HepG2 (cell line): ENCODE measurements around the gene CBFA2T2. TPM values are rescaled to one million over a fixed set of nuclear protein-coding genes. Genes with fewer than 3 reads are reported as not detected.

ENCODE experiments used
- BCL6 ChIP-seq: IDR thresholded peaks from 2 replicates; pipeline ENCODE4 v1.6.1; 2016; ENCODE audit warnings: missing genetic modification reagents, missing compliant biosample characterization
- CEBPG ChIP-seq: IDR thresholded peaks from 2 replicates; pipeline ENCODE4 v1.6.1; 2016
- EHMT2 ChIP-seq: fragments of 200-600 bp; sonication (generic); IDR thresholded peaks from 2 replicates; pipeline ENCODE4 v1.7.0; 2017; ENCODE audit warnings: antibody characterized with exemption, low read depth, low read length, borderline replicate concordance
- HHEX ChIP-seq: IDR thresholded peaks from 2 replicates; pipeline ENCODE4 v1.6.1; 2016; ENCODE audit warnings: control low read depth
- NBN ChIP-seq: fragments of 450-650 bp; conservative IDR thresholded peaks from 2 replicates; pipeline ENCODE4 v1.6.1; 2017
- NCOA2 ChIP-seq: sonication (generic); formaldehyde crosslinking; IDR thresholded peaks from 2 replicates; pipeline ENCODE4 v1.8.0; 2022; ENCODE audit warnings: inconsistent platforms
- NFIB ChIP-seq: sonication (generic); formaldehyde crosslinking; IDR thresholded peaks from 2 replicates; pipeline ENCODE4 v1.9.0; 2021; ENCODE audit warnings: missing genetic modification reagents, mild to moderate bottlenecking, borderline replicate concordance
- NR2F6 ChIP-seq, 2 experiments: IDR thresholded peaks; 2 replicates each; pipeline ENCODE4 v1.6.1; 2016; ENCODE audit warnings: antibody characterized with exemption in 1 of 2, mild to moderate bottlenecking in 1 of 2
- PRMT3 ChIP-seq: sonication (generic); formaldehyde crosslinking; IDR thresholded peaks from 2 replicates; pipeline ENCODE4 v1.8.1; 2022; ENCODE audit warnings: low read depth, mild to moderate bottlenecking, moderate library complexity, missing genetic modification reagents, borderline replicate concordance
- SCMH1 ChIP-seq: sonication (generic); formaldehyde crosslinking; IDR thresholded peaks from 2 replicates; pipeline ENCODE4 v1.9.0; 2021; ENCODE audit warnings: missing genetic modification reagents, mild to moderate bottlenecking, borderline replicate concordance
- TFAP4 ChIP-seq: sonication (generic); IDR thresholded peaks from 2 replicates; pipeline ENCODE4 v1.6.1; 2016; ENCODE audit warnings: low read depth, borderline replicate concordance
- THAP11 ChIP-seq: IDR thresholded peaks from 2 replicates; pipeline ENCODE4 v1.6.1; 2016; ENCODE audit warnings: missing biosample characterization, missing genetic modification reagents
- ZBTB3 ChIP-seq: sonication (generic); formaldehyde crosslinking; IDR thresholded peaks from 2 replicates; pipeline ENCODE4 v1.4.0; 2020; ENCODE audit warnings: low read depth, mild to moderate bottlenecking, moderate library complexity, missing genetic modification reagents, borderline replicate concordance
- ZFP90 ChIP-seq: sonication (generic); formaldehyde crosslinking; IDR thresholded peaks from 2 replicates; pipeline ENCODE4 v1.8.0; 2022; ENCODE audit warnings: missing genetic modification reagents, mild to moderate bottlenecking, inconsistent platforms, borderline replicate concordance
- ZNF781 ChIP-seq: sonication (generic); formaldehyde crosslinking; IDR thresholded peaks from 2 replicates; pipeline ENCODE4 v1.5.1; 2020; ENCODE audit warnings: borderline replicate concordance, mild to moderate bottlenecking, missing genetic modification reagents; ENCODE audit errors: not compliant biosample characterization
- ZNF839 ChIP-seq: sonication (generic); formaldehyde crosslinking; IDR thresholded peaks from 2 replicates; pipeline ENCODE4 v1.4.0; 2020; ENCODE audit warnings: missing genetic modification reagents, mild to moderate bottlenecking, borderline replicate concordance
- polyA plus RNA-seq, 8 experiments: library from polyadenylated mRNA; depleted of rRNA in 3 of 8; stranded (reverse) in 7 of 8; unstranded in 1 of 8; fragments of >200 nt; fragmentation: Illumina TruSeq in 4 of 8; extraction: Trizol in 4 of 8; gene quantifications; 2 replicates each; pipeline versions ENCODE4 v1.2.1 to v1.2.3, GENCODE V29; 2011 to 2016; ENCODE audit warnings: low read depth in 4 of 8, missing spikeins in 1 of 8, mixed read lengths in 1 of 8; ENCODE audit not compliant: insufficient read depth in 1 of 8
- total RNA-seq, 5 experiments: library from RNA; depleted of rRNA; stranded (reverse); fragments of >200 nt; fragmentation: Illumina TruSeq; extraction: Trizol; gene quantifications; 2 replicates each; pipeline ENCODE4 v1.2.3, GENCODE V29; 2016; ENCODE audit warnings: low read depth in 1 of 5
- TF ChIP-seq, protein P1 (sequence below): sonication (generic); formaldehyde crosslinking; IDR thresholded peaks from 2 replicates; pipeline ENCODE4 v1.5.0; 2020; ENCODE audit warnings: mild to moderate bottlenecking, missing genetic modification reagents, borderline replicate concordance
- TF ChIP-seq, protein P2 (sequence below): IDR thresholded peaks from 2 replicates; pipeline ENCODE4 v1.6.1; 2016
- TF ChIP-seq, protein P3 (sequence below), 2 experiments: sonication (generic) in 1 of 2; formaldehyde crosslinking in 1 of 2; IDR thresholded peaks; 2 replicates each; pipeline versions ENCODE4 v1.4.0 to v1.6.1; 2018 to 2020; ENCODE audit warnings: missing genetic modification reagents in 2 of 2, borderline replicate concordance in 1 of 2, low read depth in 1 of 2, mild to moderate bottlenecking in 1 of 2, missing biosample characterization in 1 of 2
- TF ChIP-seq, protein P4 (sequence below): IDR thresholded peaks from 2 replicates; pipeline ENCODE4 v1.6.1; 2016
- TF ChIP-seq, protein P5 (sequence below): sonication (generic); formaldehyde crosslinking; IDR thresholded peaks from 2 replicates; pipeline ENCODE4 v1.5.1; 2020; ENCODE audit warnings: missing genetic modification reagents, mild to moderate bottlenecking, borderline replicate concordance

The CBFA2T2 gene
- total and polyA plus RNA-seq, 2 of the 13 experiments (the other 11 are each of a cell fraction or from before 2014, with no cell fraction given) = 6.3 to 21.2 TPM

GRCh38 chr20:33555755-33556154, 65.9 kb downstream of the CBFA2T2 start (continued):
- TF ChIP-seq, protein P1, sequence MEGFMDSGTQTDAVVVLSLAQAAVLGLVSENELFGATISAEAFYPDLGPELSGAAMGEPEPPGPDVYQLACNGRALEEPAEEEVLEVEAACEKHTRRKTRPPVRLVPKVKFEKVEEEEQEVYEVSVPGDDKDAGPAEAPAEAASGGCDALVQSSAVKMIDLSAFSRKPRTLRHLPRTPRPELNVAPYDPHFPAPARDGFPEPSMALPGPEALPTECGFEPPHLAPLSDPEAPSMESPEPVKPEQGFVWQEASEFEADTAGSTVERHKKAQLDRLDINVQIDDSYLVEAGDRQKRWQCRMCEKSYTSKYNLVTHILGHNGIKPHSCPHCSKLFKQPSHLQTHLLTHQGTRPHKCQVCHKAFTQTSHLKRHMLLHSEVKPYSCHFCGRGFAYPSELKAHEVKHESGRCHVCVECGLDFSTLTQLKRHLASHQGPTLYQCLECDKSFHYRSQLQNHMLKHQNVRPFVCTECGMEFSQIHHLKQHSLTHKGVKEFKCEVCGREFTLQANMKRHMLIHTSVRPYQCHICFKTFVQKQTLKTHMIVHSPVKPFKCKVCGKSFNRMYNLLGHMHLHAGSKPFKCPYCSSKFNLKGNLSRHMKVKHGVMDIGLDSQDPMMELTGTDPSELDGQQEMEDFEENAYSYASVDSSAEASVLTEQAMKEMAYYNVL = no peak
- peak; percentile 85 for TF ChIP-seq CEBPG (CRISPR knock-in tag)
- no peak for TF ChIP-seq ZFP90 (CRISPR knock-in tag)
- TF ChIP-seq ZBTB3 (CRISPR knock-in tag) = no peak
- peak; percentile 15; the same call in 1 of the 2 replicates for TF ChIP-seq HHEX (CRISPR knock-in tag)
- no peak for TF ChIP-seq ZNF781 (CRISPR knock-in tag)
- no peak for TF ChIP-seq NBN
- no peak for TF ChIP-seq TFAP4
- peak; percentile 57; the same call in 1 of the 2 replicates for TF ChIP-seq BCL6
- TF ChIP-seq, protein P2, sequence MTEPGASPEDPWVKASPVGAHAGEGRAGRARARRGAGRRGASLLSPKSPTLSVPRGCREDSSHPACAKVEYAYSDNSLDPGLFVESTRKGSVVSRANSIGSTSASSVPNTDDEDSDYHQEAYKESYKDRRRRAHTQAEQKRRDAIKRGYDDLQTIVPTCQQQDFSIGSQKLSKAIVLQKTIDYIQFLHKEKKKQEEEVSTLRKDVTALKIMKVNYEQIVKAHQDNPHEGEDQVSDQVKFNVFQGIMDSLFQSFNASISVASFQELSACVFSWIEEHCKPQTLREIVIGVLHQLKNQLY (CRISPR knock-in tag) = no peak
- TF ChIP-seq, protein P3, sequence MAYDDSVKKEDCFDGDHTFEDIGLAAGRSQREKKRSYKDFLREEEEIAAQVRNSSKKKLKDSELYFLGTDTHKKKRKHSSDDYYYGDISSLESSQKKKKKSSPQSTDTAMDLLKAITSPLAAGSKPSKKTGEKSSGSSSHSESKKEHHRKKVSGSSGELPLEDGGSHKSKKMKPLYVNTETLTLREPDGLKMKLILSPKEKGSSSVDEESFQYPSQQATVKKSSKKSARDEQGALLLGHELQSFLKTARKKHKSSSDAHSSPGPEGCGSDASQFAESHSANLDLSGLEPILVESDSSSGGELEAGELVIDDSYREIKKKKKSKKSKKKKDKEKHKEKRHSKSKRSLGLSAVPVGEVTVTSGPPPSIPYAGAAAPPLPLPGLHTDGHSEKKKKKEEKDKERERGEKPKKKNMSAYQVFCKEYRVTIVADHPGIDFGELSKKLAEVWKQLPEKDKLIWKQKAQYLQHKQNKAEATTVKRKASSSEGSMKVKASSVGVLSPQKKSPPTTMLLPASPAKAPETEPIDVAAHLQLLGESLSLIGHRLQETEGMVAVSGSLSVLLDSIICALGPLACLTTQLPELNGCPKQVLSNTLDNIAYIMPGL (CRISPR knock-in tag; IDR thresholded peaks at IDR 0.05; ENCODE audit: borderline replicate concordance in 1 of 2, low read depth in 1 of 2) = no peak
- no peak for TF ChIP-seq NFIB
- no peak for TF ChIP-seq EHMT2
- TF ChIP-seq ZNF839 (CRISPR knock-in tag) = no peak
- TF ChIP-seq, protein P4, sequence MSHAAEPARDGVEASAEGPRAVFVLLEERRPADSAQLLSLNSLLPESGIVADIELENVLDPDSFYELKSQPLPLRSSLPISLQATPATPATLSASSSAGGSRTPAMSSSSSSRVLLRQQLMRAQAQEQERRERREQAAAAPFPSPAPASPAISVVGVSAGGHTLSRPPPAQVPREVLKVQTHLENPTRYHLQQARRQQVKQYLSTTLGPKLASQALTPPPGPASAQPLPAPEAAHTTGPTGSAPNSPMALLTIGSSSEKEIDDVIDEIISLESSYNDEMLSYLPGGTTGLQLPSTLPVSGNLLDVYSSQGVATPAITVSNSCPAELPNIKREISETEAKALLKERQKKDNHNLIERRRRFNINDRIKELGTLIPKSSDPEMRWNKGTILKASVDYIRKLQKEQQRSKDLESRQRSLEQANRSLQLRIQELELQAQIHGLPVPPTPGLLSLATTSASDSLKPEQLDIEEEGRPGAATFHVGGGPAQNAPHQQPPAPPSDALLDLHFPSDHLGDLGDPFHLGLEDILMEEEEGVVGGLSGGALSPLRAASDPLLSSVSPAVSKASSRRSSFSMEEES (CRISPR knock-in tag) = peak; percentile 46; the same call in 1 of the 2 replicates
- TF ChIP-seq PRMT3 = no peak
- TF ChIP-seq, protein P5, sequence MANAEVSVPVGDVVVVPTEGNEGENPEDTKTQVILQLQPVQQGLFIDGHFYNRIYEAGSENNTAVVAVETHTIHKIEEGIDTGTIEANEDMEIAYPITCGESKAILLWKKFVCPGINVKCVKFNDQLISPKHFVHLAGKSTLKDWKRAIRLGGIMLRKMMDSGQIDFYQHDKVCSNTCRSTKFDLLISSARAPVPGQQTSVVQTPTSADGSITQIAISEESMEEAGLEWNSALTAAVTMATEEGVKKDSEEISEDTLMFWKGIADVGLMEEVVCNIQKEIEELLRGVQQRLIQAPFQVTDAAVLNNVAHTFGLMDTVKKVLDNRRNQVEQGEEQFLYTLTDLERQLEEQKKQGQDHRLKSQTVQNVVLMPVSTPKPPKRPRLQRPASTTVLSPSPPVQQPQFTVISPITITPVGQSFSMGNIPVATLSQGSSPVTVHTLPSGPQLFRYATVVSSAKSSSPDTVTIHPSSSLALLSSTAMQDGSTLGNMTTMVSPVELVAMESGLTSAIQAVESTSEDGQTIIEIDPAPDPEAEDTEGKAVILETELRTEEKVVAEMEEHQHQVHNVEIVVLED = no peak
- TF ChIP-seq THAP11 (CRISPR knock-in tag) = no peak
- 0 out of 2 replicates have a peak, but pooled peaks have one; percentile 46 for TF ChIP-seq NCOA2 (CRISPR knock-in tag)
- TF ChIP-seq SCMH1 = no peak
- peak; percentile 58; the same call in 1 of the 2 replicates for TF ChIP-seq NR2F6 (IDR thresholded peaks at IDR 0.05)
- peak; percentile 83 for TF ChIP-seq NR2F6 (CRISPR knock-in tag; IDR thresholded peaks at IDR 0.05)
